HG03460 (cell line): Measurements from ENCODE around the gene CFAP61.

Source experiments
- ATAC-seq: cut with Tn5 transposase; IDR thresholded peaks from one replicate; pipeline ENCODE4 v1.9.1; 2021; ENCODE audit not compliant: unreplicated experiment

CFAP61 gene

GRCh38 chr20:20265210-20265609 lies 212.9 kb downstream of the CFAP61 start:
- no peak for ATAC-seq

DNA sequence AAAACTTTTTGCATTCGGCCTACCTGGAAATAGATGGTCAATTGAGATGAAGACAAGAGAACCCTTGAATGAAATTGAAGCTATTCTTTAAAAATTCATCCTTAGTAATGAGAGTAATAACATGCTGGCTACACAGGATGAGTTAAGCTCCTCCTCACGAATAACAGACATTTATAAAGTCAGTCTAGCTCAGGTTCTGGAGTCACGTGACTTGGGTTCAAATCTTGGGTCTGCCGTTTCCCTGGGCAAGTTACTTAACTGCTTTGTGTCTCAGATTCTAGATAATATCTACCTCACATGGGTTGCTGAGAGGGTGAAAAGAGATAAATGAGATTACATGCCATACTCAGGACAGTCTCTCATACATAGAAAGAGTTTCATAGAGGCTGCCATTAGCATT lies 214.2 kb downstream of the CFAP61 start:
- no peak for ATAC-seq

DNA sequence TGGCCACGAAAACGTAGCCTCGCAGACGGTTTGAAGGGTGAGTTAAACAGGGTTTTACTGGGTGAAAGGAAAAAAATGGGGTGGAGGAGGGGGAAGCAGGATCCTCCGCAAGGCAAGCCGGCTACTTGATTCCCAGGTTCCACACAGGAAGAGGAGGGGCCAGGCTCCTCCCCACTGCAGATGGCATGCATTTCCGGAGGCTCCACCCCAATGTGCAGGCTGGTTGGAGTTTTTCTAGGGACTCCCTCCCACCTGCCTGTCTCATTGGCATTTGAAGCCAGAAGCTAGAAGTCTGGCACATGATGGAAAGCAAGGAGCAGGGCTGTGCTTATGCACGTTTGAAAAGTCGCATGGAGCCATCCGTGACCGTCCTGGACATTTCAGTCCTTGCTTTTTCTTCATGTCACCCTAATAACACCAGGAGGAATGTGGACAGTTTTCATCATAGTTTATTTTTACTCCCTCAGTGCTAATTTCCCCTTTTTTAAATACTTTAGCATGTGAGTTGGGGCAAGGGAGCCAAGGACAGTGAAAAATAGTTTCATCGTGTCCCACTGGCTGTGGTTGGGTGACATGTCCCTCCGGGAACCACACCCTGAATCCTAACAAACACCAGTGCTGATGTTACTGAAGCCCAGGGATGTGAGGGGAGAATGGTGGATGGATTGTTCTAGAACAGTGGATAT lies 215.5 kb downstream of the CFAP61 start:
- no peak for ATAC-seq

GRCh38 chr20:20271271-20271670 lies 218.9 kb downstream of the CFAP61 start:
- ATAC-seq, result no peak

DNA sequence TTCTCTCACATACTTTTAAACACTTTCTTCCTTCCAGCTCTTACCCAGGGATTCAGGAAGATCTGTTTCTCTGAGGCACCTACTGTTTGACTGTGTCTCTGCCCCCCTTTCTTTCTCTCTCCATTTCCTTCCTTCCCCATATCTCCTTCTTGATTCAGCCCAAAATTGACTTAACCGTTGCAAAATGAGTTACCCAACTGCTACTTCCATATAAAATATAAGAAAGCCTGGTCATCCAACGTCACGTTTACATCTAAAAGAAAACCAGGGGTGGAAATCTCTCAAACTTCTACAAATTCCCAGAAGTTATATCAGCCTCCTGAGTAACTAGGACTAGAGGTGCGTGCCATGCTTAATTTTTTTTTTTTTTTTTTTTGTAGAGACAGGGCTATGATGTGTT lies 220.4 kb downstream of the CFAP61 start:
- ATAC-seq, result no peak

GRCh38 chr20:20273286-20273685 lies 221.0 kb downstream of the CFAP61 start:
- no peak for ATAC-seq

DNA sequence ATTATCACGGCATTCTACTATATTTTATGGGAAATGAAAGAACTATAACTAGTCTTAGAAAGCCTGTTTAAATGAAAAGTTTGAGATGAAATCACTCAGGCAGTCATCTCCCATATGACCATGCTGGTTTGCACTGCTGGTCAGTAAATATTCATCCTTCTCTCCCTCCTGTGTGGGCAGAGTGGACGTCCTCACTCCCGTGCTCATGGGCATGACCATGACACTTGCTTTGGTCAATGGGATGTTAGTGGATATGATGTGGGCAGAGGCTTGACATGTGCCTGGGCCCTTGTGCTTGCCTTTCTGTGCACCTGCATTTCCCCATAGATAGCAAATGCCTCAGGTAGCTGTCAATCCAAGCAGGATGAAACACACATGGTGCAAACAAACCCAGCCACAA lies 222.5 kb downstream of the CFAP61 start:
- no peak for ATAC-seq

- no peak for ATAC-seq
Observed at GRCh38 chr20:20275636-20276035, 223.3 kb downstream of the CFAP61 start.

DNA sequence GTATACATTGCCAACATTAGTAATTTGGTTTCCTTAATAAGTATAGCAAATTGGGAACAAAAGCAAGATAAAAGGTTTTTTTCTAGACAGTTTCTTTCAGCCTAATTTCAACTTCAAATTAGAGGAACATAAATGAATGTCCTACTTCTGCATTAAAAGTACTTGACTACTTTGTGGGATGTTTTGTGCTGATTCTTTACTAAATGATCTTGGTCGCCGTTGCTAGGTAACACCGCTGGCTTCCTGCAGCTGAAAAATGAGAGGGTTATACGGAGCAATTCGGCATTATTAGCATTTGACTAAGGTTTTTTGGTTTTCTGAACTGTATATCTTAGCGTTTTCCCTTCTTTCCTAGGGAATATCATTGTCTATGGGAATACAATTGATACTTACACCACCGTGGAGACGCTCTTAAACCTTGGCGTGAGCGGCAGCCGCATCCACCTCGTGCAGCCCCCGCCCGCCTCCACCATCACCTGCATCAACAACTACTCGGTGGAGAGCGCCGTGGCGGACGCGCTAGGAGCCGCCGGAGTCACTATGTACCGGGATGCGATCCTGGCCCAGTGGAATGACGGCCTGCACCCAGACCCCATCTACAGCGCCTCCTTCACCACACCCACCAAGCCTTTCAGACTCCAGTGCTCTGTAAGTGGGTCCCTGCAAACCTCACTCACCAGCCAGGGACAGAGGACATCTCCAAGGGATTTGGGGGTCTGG lies 224.6 kb downstream of the CFAP61 start:
- no peak for ATAC-seq

DNA sequence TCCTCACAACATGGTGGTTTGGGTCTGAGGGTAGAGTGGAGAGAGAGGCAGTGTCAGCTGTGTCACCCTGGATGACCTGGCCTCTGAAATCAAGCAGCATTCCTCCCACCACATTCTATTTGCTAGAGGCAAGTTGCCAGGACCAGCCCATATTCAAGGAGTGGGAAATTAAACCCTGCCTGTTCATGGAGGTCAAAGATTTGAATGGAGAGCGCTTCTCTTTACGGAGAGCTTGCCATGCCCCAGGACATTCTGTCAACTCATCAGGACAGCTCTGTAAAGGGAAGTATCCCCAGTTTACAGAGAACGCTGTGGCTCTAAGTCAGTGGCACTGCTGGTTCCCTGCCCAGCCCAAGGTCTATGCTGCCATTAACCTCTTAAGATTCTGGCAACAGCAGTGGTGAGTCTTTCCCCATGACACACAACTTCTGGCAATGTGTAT lies 225.6 kb downstream of the CFAP61 start:
- no peak for ATAC-seq

DNA sequence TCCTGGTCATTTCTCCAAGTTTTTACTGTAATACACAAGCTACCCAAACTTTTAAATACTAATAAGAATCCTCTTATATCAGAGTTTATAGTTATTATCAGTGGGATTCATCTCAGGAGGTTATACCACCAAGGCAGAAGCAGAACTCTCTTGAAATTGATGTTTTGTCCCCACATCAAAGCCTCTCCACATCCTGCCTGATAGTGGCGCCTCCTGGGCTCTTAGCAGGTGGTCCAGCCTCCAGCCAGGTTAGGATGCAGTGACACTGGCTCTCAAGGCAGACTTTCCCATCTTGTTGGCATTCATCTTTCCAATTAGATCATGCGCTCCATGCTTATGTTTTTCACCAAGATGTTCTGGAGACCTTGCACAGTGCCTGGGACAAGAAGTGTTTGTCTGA lies 233.7 kb downstream of the CFAP61 start:
- no peak for ATAC-seq

- no peak for ATAC-seq
Observed at GRCh38 chr20:20289331-20289730, 237.0 kb downstream of the CFAP61 start.

- ATAC-seq, result no peak
Observed at GRCh38 chr20:20292472-20292871, 240.1 kb downstream of the CFAP61 start.

- no peak for ATAC-seq
Observed at GRCh38 chr20:20293141-20293540, 240.8 kb downstream of the CFAP61 start.

- ATAC-seq, result no peak
Observed at GRCh38 chr20:20293691-20294385, 241.5 kb downstream of the CFAP61 start.

- ATAC-seq, result no peak
Observed at GRCh38 chr20:20295621-20296498, 243.5 kb downstream of the CFAP61 start.

DNA sequence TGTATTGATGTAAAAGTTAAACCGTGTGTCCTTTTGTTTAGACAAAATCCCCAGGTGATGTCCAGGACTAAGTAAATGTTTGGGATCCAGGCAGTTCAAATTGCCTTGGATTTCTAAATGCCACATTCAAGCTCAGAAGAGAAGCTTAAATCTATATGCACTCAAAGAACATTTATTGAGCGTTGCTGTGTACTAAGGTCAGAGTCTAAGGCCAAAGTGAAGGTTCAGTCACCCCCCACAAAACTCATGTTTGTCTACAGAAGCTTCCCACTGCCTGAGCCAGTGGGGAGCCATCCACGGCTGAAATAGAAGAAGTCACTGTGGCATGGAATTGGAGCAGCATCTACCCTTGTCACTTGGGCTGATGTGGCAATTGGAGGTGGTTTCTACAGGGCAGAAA lies 244.8 kb downstream of the CFAP61 start:
- no peak for ATAC-seq

- ATAC-seq, result no peak
Observed at GRCh38 chr20:20297752-20298151, 245.4 kb downstream of the CFAP61 start.

DNA sequence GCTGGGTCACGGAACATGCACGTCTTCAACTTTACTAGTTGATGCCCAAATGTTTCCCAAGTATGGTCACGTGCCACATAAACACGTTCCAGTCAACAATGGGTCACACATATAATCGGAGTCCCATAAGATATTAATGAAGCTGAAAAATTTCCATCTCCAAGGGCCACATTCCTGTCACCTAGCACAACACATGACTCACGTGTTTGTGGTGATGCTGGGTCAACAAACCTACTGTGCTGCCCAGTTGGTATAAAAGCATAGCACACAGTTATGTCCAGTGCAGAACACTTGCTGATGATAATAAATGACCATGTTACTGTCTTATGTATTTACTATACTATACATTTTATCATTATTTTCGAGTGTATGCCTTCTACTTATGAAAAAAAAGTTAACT lies 247.6 kb downstream of the CFAP61 start:
- no peak for ATAC-seq

- no peak for ATAC-seq
Observed at GRCh38 chr20:20303320-20303719, 251.0 kb downstream of the CFAP61 start.

DNA sequence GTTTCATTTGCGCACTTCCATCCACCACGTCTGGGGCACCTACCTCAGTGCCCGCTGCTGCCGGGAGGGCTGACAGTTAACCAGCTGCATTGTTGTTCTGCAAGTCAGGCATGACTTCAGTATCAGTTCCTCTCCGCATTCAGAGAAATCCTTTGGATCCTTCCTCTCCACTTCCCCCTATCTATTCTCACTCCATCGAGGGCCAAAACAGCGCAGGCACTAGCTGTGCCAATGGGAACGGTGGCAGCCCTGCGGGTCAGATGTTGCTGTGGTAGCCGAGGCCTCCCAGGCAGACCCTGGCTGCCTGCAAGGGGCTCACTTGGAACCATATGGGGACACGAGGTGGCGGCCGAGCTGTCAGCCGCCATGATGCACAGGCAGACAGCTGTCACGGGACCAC lies 251.4 kb downstream of the CFAP61 start:
- ATAC-seq, result no peak
